Hepatocyte (in vitro differentiated cells): ENCODE results near the gene SPON2. TPM values are rescaled to one million over a fixed set of nuclear protein-coding genes. Genes with fewer than 3 reads are reported as not detected.
A peak's percentile ranks its signal among the peaks of the same experiment; 100 is the strongest.

Experiments
- DNase-seq: peaks from one replicate; pipeline ENCODE4 v3.0.0-alpha.2; 2016; ENCODE audit warnings: low spot score
- H2AFZ ChIP-seq: fragments of 200-600 bp; sonication (generic); 2 replicates; pipeline ENCODE4 v1.6.0; 2016; ENCODE audit warnings: antibody characterized with exemption, mild to moderate bottlenecking
- H3K27ac ChIP-seq: fragments of 200-600 bp; sonication (generic); 2 replicates; pipeline ENCODE4 v1.5.1; 2016; ENCODE audit warnings: mild to moderate bottlenecking
- H3K27me3 ChIP-seq: fragments of 200-600 bp; sonication (generic); 2 replicates; pipeline ENCODE4 v1.6.1; 2016
- H3K36me3 ChIP-seq: fragments of 200-600 bp; sonication (generic); replicated peaks from 2 replicates; pipeline ENCODE4 v1.5.1; 2016; ENCODE audit warnings: low read depth; ENCODE audit not compliant: insufficient read depth
- H3K4me1 ChIP-seq: fragments of 200-600 bp; sonication (generic); 2 replicates; pipeline ENCODE4 v1.5.1; 2016; ENCODE audit warnings: mild to moderate bottlenecking, moderate library complexity; ENCODE audit not compliant: insufficient read depth
- H3K4me2 ChIP-seq: fragments of 200-600 bp; sonication (generic); 2 replicates; pipeline ENCODE4 v1.6.0; 2016
- H3K4me3 ChIP-seq: fragments of 200-600 bp; sonication (generic); 2 replicates; pipeline ENCODE4 v1.5.1; 2016; ENCODE audit warnings: mild to moderate bottlenecking
- H3K79me2 ChIP-seq: fragments of 200-600 bp; sonication (generic); 2 replicates; pipeline ENCODE4 v1.6.0; 2017; ENCODE audit warnings: mild to moderate bottlenecking
- H3K9me2 ChIP-seq: fragments of 200-600 bp; sonication (generic); replicated peaks from 2 replicates; pipeline ENCODE4 v1.6.0; 2017; ENCODE audit warnings: mild to moderate bottlenecking; ENCODE audit not compliant: insufficient read depth
- H3K9me3 ChIP-seq: fragments of 200-600 bp; sonication (generic); 2 replicates; pipeline ENCODE4 v1.5.1; 2016; ENCODE audit warnings: low read depth, mild to moderate bottlenecking
- H4K20me1 ChIP-seq: fragments of 200-600 bp; sonication (generic); 2 replicates; pipeline ENCODE4 v1.6.0; 2016; ENCODE audit warnings: mild to moderate bottlenecking; ENCODE audit not compliant: insufficient read depth, poor library complexity, severe bottlenecking
- EZH2 ChIP-seq: fragments of 200-600 bp; sonication (generic); IDR thresholded peaks from 2 replicates; pipeline ENCODE4 v1.6.1; 2016; ENCODE audit warnings: antibody characterized with exemption, mild to moderate bottlenecking, borderline replicate concordance
- EZH2phosphoT487 ChIP-seq: fragments of 200-600 bp; sonication (generic); IDR thresholded peaks from one replicate; pipeline ENCODE4 v1.6.1; 2018; ENCODE audit warnings: antibody characterized with exemption, mild to moderate bottlenecking, low read depth, moderate library complexity; ENCODE audit not compliant: unreplicated experiment, severe bottlenecking
- WGBS: methylation state at CpG from one replicate; pipeline ENCODE4 v1.1.6; 2016; ENCODE audit warnings: low lambda C conversion rate; ENCODE audit errors: missing lambda C conversion rate; 5-methylcytosine and 5-hydroxymethylcytosine counted together
- polyA plus RNA-seq: library from polyadenylated mRNA; unstranded; fragments of >200 nt; fragmentation: Nextera tagmentation; extraction: Ambion mirVana; gene quantifications from 2 replicates; pipeline ENCODE4 v1.2.1, GENCODE V29; 2016
- total RNA-seq: library from RNA; depleted of rRNA; stranded (reverse); fragments of >200 nt; gene quantifications from 2 replicates; pipeline ENCODE4 v1.2.3, GENCODE V29; 2014
- TF ChIP-seq, protein P1 (sequence below): fragments of 200-600 bp; sonication (generic); IDR thresholded peaks from 2 replicates; pipeline ENCODE4 v1.5.1; 2016; ENCODE audit warnings: antibody characterized with exemption, mild to moderate bottlenecking; ENCODE audit not compliant: poor library complexity

Gene SPON2
- total and polyA plus RNA-seq, 2 experiments from 2014 or later: 403 to 1,210 TPM

- Histone ChIP-seq H3K27me3 (peaks cover 25% of the 10 kb centered on the region), H3K4me1 (peaks cover 30% of the 10 kb centered on the region), H3K4me2 (peak overlapping the region; percentile 86), H3K9me3 (no peaks in the 10 kb centered on the region), H4K20me1 (peaks cover 8% of the 10 kb centered on the region), H3K79me2 (peaks cover 12% of the 10 kb centered on the region), H3K27ac (peak overlapping the region; percentile 89), H2AFZ (no peak overlapping the region), H3K4me3 (no peak overlapping the region), H3K36me3 (no peaks in the 10 kb centered on the region), H3K9me2 (no peaks in the 10 kb centered on the region)
- WGBS: 43% methylated on average over 20 of the region's 20 CpGs
- DNase-seq: peak; percentile 79
- TF ChIP-seq EZH2: no peak
- TF ChIP-seq, protein P1, sequence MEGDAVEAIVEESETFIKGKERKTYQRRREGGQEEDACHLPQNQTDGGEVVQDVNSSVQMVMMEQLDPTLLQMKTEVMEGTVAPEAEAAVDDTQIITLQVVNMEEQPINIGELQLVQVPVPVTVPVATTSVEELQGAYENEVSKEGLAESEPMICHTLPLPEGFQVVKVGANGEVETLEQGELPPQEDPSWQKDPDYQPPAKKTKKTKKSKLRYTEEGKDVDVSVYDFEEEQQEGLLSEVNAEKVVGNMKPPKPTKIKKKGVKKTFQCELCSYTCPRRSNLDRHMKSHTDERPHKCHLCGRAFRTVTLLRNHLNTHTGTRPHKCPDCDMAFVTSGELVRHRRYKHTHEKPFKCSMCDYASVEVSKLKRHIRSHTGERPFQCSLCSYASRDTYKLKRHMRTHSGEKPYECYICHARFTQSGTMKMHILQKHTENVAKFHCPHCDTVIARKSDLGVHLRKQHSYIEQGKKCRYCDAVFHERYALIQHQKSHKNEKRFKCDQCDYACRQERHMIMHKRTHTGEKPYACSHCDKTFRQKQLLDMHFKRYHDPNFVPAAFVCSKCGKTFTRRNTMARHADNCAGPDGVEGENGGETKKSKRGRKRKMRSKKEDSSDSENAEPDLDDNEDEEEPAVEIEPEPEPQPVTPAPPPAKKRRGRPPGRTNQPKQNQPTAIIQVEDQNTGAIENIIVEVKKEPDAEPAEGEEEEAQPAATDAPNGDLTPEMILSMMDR: no peak
- no peak for TF ChIP-seq EZH2phosphoT487
Measured at GRCh38 chr4:1172971-1173757, 781 bp upstream of the SPON2 start.

DNA sequence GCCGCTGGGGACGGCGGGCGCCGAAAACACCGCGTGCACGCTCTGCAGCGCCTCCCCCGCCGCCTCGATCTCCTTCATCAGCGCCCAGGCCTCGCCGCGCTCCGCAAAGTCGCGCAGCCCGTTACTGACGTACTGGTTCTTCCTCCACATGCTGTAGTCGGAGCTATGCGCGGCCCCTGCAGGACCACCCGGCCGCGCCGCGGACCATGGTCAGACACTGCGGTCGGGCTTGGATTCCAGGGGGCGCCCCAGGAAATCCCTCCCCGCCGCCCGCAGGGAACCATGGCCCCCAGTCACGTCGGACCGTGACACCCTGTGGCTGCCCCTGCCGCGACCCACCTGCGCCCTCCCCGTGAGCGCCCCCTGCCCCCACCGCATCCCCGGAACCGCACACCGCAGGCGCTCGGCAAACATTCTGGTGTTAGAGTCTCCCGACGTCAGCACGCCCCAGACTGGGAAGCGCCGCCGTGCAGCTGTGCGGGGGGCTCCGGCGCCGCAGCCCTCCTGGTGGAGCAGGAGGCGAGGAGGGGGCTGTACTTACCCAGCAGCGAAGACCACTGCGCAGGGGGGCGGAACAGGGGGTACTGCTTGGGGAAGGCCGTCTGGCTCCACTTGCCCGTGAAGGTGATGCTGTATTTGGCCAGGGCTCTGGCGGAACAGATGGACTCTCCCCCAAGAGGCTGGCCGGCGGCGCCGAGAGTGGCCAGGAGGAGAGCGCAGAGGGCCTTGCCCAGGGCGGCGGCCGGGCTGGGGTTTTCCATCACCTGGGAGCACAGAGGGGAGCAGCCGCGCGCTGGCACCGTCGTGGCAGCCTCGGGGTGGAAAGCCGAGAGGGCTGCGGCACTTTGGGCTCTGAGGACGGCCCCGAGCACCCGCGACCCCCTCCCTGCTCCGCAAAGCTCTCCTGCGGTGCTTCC lies 814 bp downstream of the SPON2 start:
- TF ChIP-seq, protein P1: peak; percentile 11
- TF ChIP-seq EZH2phosphoT487 (peak; percentile 67), EZH2 (peak; percentile 77)
- DNase-seq: no peak
- peaks cover 25% of the 10 kb centered on the region for H3K27me3 ChIP-seq

DNA sequence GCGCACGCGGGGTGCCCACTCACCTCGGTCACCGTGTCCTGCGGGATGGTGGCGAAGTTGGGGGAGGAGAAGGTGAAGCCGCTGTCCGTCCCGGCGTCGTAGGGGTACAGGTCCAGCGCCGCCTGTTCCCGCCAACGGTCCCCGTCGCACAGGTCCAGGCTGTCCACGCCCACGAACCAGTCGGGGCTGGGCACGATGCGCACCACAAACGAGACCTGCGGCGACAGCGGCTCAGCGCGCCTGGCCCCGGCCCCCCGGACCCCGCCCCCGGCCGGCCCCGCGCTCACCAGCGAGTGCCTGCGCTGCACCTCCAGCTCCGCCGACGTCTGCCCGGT lies 1.4 kb downstream of the SPON2 start:
- Histone ChIP-seq H3K4me2 (peak overlapping the region; percentile 86), H3K36me3 (no peaks in the 10 kb centered on the region), H4K20me1 (peaks cover 8% of the 10 kb centered on the region), H3K4me1 (peaks cover 33% of the 10 kb centered on the region), H3K9me3 (no peaks in the 10 kb centered on the region), H3K27ac (no peak overlapping the region), H3K4me3 (no peak overlapping the region), H3K9me2 (no peaks in the 10 kb centered on the region), H2AFZ (no peak overlapping the region), H3K27me3 (peaks cover 25% of the 10 kb centered on the region), H3K79me2 (peaks cover 12% of the 10 kb centered on the region)
- 20% methylated on average over 5 of the region's 42 CpGs for WGBS
- TF ChIP-seq EZH2: no peak
- DNase-seq: no peak

More for the DNA sequence above, 814 bp downstream of the SPON2 start:
- peak overlapping the region; percentile 49 for H2AFZ ChIP-seq
- H3K9me2 ChIP-seq: no peaks in the 10 kb centered on the region
- peaks cover 8% of the 10 kb centered on the region for H4K20me1 ChIP-seq
- no peaks in the 10 kb centered on the region for H3K9me3 ChIP-seq
- H3K36me3 ChIP-seq: no peaks in the 10 kb centered on the region
- peak overlapping the region; percentile 86 for H3K4me2 ChIP-seq
- WGBS: 7% methylated on average over 70 of the region's 88 CpGs
- H3K4me1 ChIP-seq: peaks cover 33% of the 10 kb centered on the region
- peak overlapping the region; percentile 56 for H3K27ac ChIP-seq
- H3K79me2 ChIP-seq: peaks cover 12% of the 10 kb centered on the region
- H3K4me3 ChIP-seq: peak overlapping the region; percentile 44
